Panc1 (cell line): Measurements from ENCODE around the gene WBP2.

Source experiments
- CTCF ChIP-seq: fragments of 450-650 bp; IDR thresholded peaks from 2 replicates; pipeline ENCODE4 v1.5.1; 2017; ENCODE audit warnings: mild to moderate bottlenecking
- POLR2AphosphoS5 ChIP-seq: IDR thresholded peaks from 2 replicates; pipeline ENCODE4 v1.6.1; 2012; ENCODE audit warnings: mild to moderate bottlenecking, low read depth, low read length, moderate library complexity
- SIN3A ChIP-seq: IDR thresholded peaks from 2 replicates; pipeline ENCODE4 v1.6.1; 2012; ENCODE audit warnings: low read depth, mild to moderate bottlenecking, low read length, moderate library complexity, borderline replicate concordance; ENCODE audit not compliant: insufficient read depth

DNA sequence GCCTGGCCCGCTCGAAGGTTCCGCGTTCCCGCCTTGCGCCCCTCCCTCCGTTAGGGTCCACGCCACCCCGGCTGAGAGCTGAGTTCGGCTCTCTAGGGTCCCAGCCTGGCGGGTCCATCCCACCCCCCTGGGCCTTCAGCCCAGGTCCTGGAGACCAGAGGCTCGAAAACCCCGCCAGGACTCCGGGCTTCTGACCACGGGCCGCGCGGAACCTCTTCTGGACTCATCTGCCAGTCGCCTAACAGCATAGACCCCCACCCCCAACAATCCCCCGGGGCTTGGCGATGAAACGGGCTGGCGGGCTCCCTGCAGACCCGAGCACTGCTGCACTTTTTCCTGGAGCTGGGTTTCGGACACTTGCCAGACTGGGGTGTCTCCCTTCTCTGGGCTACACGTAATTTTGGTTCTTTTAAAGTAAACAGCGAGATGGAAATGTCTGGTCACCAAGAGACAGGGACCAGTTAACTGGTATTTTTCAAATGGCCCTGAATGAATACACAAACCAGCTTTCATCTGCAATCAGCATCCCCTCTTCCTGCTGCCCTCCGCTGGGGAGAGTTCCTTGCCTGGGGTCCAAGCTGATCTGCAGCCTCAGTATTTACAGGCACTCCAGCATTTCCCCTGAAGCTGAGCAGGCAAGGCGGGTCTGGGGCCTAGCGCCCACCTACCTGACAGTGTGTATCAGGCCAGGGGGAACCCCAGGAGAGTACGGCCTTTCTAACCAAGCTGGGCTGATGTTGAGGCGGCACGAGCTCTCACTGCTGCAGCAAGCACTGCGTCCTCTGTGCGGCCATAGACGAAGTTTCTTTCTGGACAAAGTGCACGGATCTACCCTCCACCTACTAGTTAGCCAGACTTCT, 42.3 kb upstream of the WBP2 start:
- TF ChIP-seq CTCF: no peak
- peak; percentile 20 for TF ChIP-seq POLR2AphosphoS5
- TF ChIP-seq SIN3A: no peak
